Kidney (tissue), 14 donors: ENCODE data around the gene NUP98. TPM values are rescaled to one million over a fixed set of nuclear protein-coding genes. Genes with fewer than 3 reads are reported as not detected.
"Not testable (repeated sequence)": the region's sequence is repeated elsewhere in the genome, so short reads cannot be mapped to it uniquely, and the experiment has no call there.

Experiments used
- DNase-seq, 5 donors: peaks; one replicate each; pipeline ENCODE4 v3.0.0-alpha.2; 2013 to 2020
- FAIRE-seq: peaks from 2 replicates; lab custom pipeline; 2012; peaks lifted over from hg19 to GRCh38; lab: Jason Lieb, UNC
- H3K27ac ChIP-seq, 2 donors: one replicate each; pipeline ENCODE4 v1.7.0; 2013; ENCODE audit warnings: low read depth in 2 of 2, low read length in 2 of 2, inconsistent platforms in 1 of 2
- H3K27me3 ChIP-seq: one replicate; pipeline ENCODE4 v1.7.1; 2013; ENCODE audit warnings: low read length, inconsistent platforms; ENCODE audit not compliant: control insufficient read depth, insufficient read depth
- H3K36me3 ChIP-seq, 3 donors: one replicate each; pipeline versions ENCODE4 v1.7.0 to v1.7.1; 2013; ENCODE audit warnings: low read length in 3 of 3, control low read depth in 1 of 3, inconsistent platforms in 1 of 3; ENCODE audit not compliant: insufficient read depth in 3 of 3, control insufficient read depth in 2 of 3
- H3K4me1 ChIP-seq, 3 donors: one replicate each; pipeline versions ENCODE4 v1.7.0 to v1.7.1; 2013; ENCODE audit warnings: low read length in 3 of 3, inconsistent platforms in 1 of 3, low read depth in 1 of 3; ENCODE audit not compliant: control insufficient read depth in 2 of 3, insufficient read depth in 2 of 3
- H3K4me3 ChIP-seq, 3 donors: one replicate each; pipeline versions ENCODE4 v1.7.0 to v1.8.1; 2013; ENCODE audit warnings: low read length in 3 of 3, control low read depth in 1 of 3, inconsistent platforms in 1 of 3
- H3K9ac ChIP-seq, 3 donors: one replicate each; pipeline versions ENCODE4 v1.7.0 to v1.7.1; 2013; ENCODE audit warnings: low read length in 3 of 3, control low read depth in 1 of 3, inconsistent platforms in 1 of 3
- H3K9me3 ChIP-seq, 3 donors: one replicate each; pipeline versions ENCODE4 v1.7.0 to v1.7.1; 2013; ENCODE audit warnings: low read length in 3 of 3, control low read depth in 1 of 3, inconsistent platforms in 1 of 3; ENCODE audit not compliant: control insufficient read depth in 2 of 3, insufficient read depth in 1 of 3
- intact Hi-C: fragments of 100-400 bp; cut with DNase I; formaldehyde crosslinking; loops from one replicate; pipeline ENCODE4 v1.11.1; 2022
- polyA plus RNA-seq: library from polyadenylated mRNA; stranded (reverse); fragments of 350-450 nt; fragmentation: Illumina TruSeq; extraction: RNeasy Lipid Tissue Mini Kit (QIAGEN cat#74804); gene quantifications from one replicate; pipeline ENCODE4 v1.2.3, GENCODE V29; 2014; ENCODE audit warnings: low read depth, low replicate concordance; ENCODE audit not compliant: insufficient read depth
- total RNA-seq: library from RNA; stranded (reverse); fragmentation: NEBNext Ultra II Directional; extraction: Animal tissue kit (Norgen Biotek cat#: 25700); gene quantifications from one replicate; pipeline ENCODE4 v1.2.1, GENCODE V29; 2021
- TF ChIP-seq, protein P1 (sequence below): IDR thresholded peaks from 3 replicates; pipeline ENCODE4 v1.5.1; 2012; ENCODE audit warnings: mild to moderate bottlenecking, moderate library complexity, borderline replicate concordance; ENCODE audit not compliant: insufficient read depth; ENCODE audit errors: extremely low read depth
- donor health status: control.
- donor health status: control.
- donor health status: control.
- donor health status: control.
- donor health status: control.
- donor health status: DM: yes; HTN: yes; CAD: no.
- donor health status: Normal renal cell carcinoma (clear cell type).

Gene NUP98
- total and polyA plus RNA-seq, 2 donors from 2014 or later, result 23.8 to 67.6 TPM

DNA sequence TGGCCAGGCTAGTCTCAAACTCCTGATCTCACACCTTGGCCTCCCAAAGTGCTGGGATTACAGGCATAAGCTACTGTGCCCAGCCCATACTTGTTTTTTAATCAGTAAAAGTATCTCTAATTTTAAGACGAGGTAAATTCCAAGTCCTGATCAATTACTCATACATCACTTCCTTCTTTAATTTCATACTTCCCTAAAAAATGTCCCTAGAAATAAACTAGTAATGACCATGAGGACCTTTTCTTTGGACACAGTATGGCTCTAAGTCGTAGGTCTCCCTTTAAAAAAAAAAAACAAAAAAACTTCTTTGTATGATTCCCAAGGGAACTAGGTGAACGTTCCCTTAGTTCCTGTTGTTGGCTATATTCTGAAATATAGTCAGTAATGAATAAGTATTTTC, 29.8 kb downstream of the NUP98 start:
- peaks cover 6 to 72% (median 34%) of the 10 kb centered on the region in 3 donors for H3K36me3 ChIP-seq
- intact Hi-C loops, result no loop called here
- DNase-seq, result no peak
- H3K9me3 ChIP-seq, result no peaks in the 10 kb centered on the region
- H3K4me3 ChIP-seq, result no peak overlapping the region
- no peaks in the 10 kb centered on the region for H3K27me3 ChIP-seq
- TF ChIP-seq, protein P1, sequence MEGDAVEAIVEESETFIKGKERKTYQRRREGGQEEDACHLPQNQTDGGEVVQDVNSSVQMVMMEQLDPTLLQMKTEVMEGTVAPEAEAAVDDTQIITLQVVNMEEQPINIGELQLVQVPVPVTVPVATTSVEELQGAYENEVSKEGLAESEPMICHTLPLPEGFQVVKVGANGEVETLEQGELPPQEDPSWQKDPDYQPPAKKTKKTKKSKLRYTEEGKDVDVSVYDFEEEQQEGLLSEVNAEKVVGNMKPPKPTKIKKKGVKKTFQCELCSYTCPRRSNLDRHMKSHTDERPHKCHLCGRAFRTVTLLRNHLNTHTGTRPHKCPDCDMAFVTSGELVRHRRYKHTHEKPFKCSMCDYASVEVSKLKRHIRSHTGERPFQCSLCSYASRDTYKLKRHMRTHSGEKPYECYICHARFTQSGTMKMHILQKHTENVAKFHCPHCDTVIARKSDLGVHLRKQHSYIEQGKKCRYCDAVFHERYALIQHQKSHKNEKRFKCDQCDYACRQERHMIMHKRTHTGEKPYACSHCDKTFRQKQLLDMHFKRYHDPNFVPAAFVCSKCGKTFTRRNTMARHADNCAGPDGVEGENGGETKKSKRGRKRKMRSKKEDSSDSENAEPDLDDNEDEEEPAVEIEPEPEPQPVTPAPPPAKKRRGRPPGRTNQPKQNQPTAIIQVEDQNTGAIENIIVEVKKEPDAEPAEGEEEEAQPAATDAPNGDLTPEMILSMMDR, result no peak
- H3K27ac ChIP-seq, result no peak overlapping the region
- FAIRE-seq, result no peak
- H3K9ac ChIP-seq, result no peak overlapping the region
- H3K4me1 ChIP-seq, result no peaks in the 10 kb centered on the region

DNA sequence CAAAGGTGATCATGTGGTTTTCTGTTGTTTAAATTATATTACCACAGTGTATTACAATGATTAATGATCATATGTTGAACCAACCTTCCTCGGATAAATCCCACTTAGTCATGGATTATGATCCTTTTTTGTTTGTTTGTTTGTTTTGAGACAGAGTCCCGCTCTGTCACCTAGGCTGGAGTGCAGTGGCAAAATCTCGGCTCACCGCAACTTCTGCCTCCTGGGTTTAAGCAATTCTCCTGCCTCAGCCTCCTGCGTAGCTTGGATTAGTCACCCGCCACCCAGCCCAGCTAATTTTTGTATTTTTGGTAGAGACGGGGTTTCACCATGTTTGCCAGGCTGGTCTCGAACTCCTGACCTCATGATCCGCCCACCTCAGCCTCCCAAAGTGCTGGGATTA, 30.5 kb downstream of the NUP98 start:
- H3K9ac ChIP-seq, H3K27me3 ChIP-seq, H3K4me1 ChIP-seq, FAIRE-seq, intact Hi-C loops, H3K27ac ChIP-seq, H3K4me3 ChIP-seq, H3K9me3 ChIP-seq, DNase-seq: not testable (repeated sequence)
- peaks cover 6 to 68% (median 34%) of the 10 kb centered on the region in 3 donors for H3K36me3 ChIP-seq

DNA sequence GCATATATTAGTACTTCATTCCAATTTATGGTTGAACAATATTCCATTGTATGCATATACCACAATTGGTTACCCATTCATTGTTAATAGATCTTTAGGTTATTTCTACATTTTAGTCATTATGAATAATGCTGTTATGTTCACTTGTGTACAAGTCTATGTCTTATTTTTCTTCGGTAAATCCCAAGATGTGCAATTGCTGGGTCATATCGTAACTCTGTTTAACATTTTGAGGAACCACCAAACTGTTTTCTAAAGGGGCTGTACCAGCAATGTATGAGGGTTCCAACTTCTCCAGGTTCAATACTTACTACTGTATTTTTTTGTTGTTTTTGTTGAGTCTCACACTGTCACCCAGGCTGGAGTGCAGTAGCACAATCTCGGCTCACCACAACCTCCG, 33.1 kb downstream of the NUP98 start:
- FAIRE-seq (no peak), DNase-seq (no peak)
- peaks cover 9 to 59% (median 34%) of the 10 kb centered on the region in 3 donors for H3K36me3 ChIP-seq
- no peaks in the 10 kb centered on the region for H3K9me3 ChIP-seq
- H3K27me3 ChIP-seq, result no peaks in the 10 kb centered on the region
- H3K9ac ChIP-seq, result no peak overlapping the region
- TF ChIP-seq, protein P1, result no peak
- no peaks in the 10 kb centered on the region for H3K4me1 ChIP-seq
- intact Hi-C loops, result no loop called here
- no peak overlapping the region for H3K27ac ChIP-seq
- no peak overlapping the region for H3K4me3 ChIP-seq

DNA sequence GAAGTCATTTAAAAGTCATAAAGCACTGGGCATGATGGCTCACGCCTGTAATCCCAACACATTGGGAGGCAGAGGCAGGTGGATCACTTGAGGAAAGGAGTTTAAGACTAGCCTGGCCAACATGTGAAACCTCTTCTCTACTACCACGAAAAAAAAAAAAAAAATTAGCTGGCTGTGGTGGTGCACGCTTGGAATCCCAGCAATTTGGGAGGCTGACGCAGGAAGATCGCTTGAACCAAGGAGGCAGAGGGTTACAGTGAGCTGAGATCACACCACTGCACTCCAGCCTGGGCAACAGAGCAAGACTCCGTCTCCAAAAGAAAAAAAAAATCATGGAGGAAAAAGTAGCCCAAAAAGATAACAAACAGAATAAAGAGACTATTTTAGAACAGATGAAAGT, 42.2 kb downstream of the NUP98 start:
- no peaks in the 10 kb centered on the region for H3K9me3 ChIP-seq
- H3K9ac ChIP-seq, result no peak overlapping the region
- intact Hi-C loops, result no loop called here
- H3K36me3 ChIP-seq, result peaks cover 19 to 36% (median 25%) of the 10 kb centered on the region in 3 donors
- no peaks in the 10 kb centered on the region for H3K4me1 ChIP-seq
- H3K4me3 ChIP-seq, result no peak overlapping the region
- no peaks in the 10 kb centered on the region for H3K27me3 ChIP-seq
- FAIRE-seq, result no peak
- TF ChIP-seq, protein P1, result no peak
- H3K27ac ChIP-seq, result no peak overlapping the region
- DNase-seq, result no peak
